IMR-90 (cell line): ENCODE data around the gene AFTPH. TPM values are rescaled to one million over a fixed set of nuclear protein-coding genes. Genes with fewer than 3 reads are reported as not detected.

Experiments
- ATAC-seq: fragments of 200-7000 bp; cut with Tn5 transposase; 2 replicates; pipeline ENCODE4 v1.9.1; 2020; ENCODE audit warnings: low read depth, mild to moderate bottlenecking, moderate library complexity
- BruUV-seq: library from RNA; stranded (reverse); fragments of 400-500 nt; replicated peaks from 2 replicates; lab custom pipeline; 2021; lab: Mats Ljungman, UMichigan
- CTCF ChIA-PET: fragments of 300-600 bp; formaldehyde crosslinking; extraction: SDS; loops from one replicate; lab custom pipeline; 2021; ENCODE audit warnings: antibody characterized with exemption; lab: Yijun Ruan, JAX
- POLR2A ChIA-PET: fragments of 300-600 bp; sonication (Branson Sonifier 250); formaldehyde crosslinking; loops from one replicate; lab custom pipeline; 2022; ENCODE audit warnings: antibody characterized with exemption; ENCODE audit not compliant: unreplicated experiment; lab: Charles Lee
- DNase-seq: peaks from one replicate; pipeline ENCODE4 v3.0.0; 2013
- H2AFZ ChIP-seq: replicated peaks from 2 replicates; pipeline ENCODE3; 2013; ENCODE audit warnings: low read length, mild to moderate bottlenecking; ENCODE audit not compliant: poor library complexity
- H2AK5ac ChIP-seq: 2 replicates; pipeline ENCODE4 v1.6.1; 2013; ENCODE audit warnings: low read depth, low read length, inconsistent platforms
- H2AK9ac ChIP-seq: replicated peaks from 2 replicates; pipeline ENCODE3; 2013; ENCODE audit warnings: mild to moderate bottlenecking, low read depth, low read length, moderate library complexity; ENCODE audit not compliant: poor library complexity
- H2BK120ac ChIP-seq: 2 replicates; pipeline ENCODE4 v1.6.1; 2013; ENCODE audit warnings: low read depth, low read length, inconsistent platforms
- H2BK15ac ChIP-seq: 3 replicates; pipeline ENCODE4 v1.6.1; 2013; ENCODE audit warnings: low read depth, low read length, inconsistent platforms
- H2BK20ac ChIP-seq: 2 replicates; pipeline ENCODE4 v1.6.1; 2013; ENCODE audit warnings: low read depth, mild to moderate bottlenecking, inconsistent platforms, low read length, moderate library complexity
- H2BK5ac ChIP-seq: 2 replicates; pipeline ENCODE4 v1.6.1; 2013; ENCODE audit warnings: mild to moderate bottlenecking, low read depth, low read length, inconsistent platforms; ENCODE audit not compliant: poor library complexity, severe bottlenecking
- H3K14ac ChIP-seq: replicated peaks from 2 replicates; pipeline ENCODE4 v1.6.1; 2013; ENCODE audit warnings: low read depth, low read length, inconsistent platforms
- H3K18ac ChIP-seq: 2 replicates; pipeline ENCODE4 v1.6.1; 2013; ENCODE audit warnings: low read depth, low read length, control low read depth
- H3K23ac ChIP-seq: 2 replicates; pipeline ENCODE4 v1.6.1; 2013; ENCODE audit warnings: low read depth, low read length, inconsistent platforms
- H3K27ac ChIP-seq: 2 replicates; pipeline ENCODE4 v1.5.1; 2013; ENCODE audit warnings: mild to moderate bottlenecking, control low read depth, low read length; ENCODE audit not compliant: insufficient read depth
- H3K27me3 ChIP-seq: 2 replicates; pipeline ENCODE4 v1.6.1; 2013; ENCODE audit warnings: low read length; ENCODE audit not compliant: control insufficient read depth, insufficient read depth
- H3K36me3 ChIP-seq: 2 replicates; pipeline ENCODE4 v1.6.1; 2013; ENCODE audit warnings: low read length, mixed read lengths; ENCODE audit not compliant: control insufficient read depth, insufficient read depth
- H3K4ac ChIP-seq: 2 replicates; pipeline ENCODE4 v1.6.1; 2013; ENCODE audit warnings: low read depth, low read length, inconsistent platforms
- H3K4me1 ChIP-seq: 2 replicates; pipeline ENCODE4 v1.6.1; 2013; ENCODE audit warnings: low read length, mixed read lengths; ENCODE audit not compliant: control insufficient read depth, insufficient read depth
- H3K4me2 ChIP-seq: 2 replicates; pipeline ENCODE4 v1.6.1; 2013; ENCODE audit warnings: low read depth, mild to moderate bottlenecking, control low read depth, low read length, moderate library complexity
- H3K4me3 ChIP-seq: 2 replicates; pipeline ENCODE4 v1.5.1; 2013; ENCODE audit warnings: low read depth, mild to moderate bottlenecking, control low read depth, low read length, moderate library complexity; ENCODE audit not compliant: insufficient read depth
- H3K56ac ChIP-seq: 2 replicates; pipeline ENCODE4 v1.6.1; 2013; ENCODE audit warnings: low read length, inconsistent platforms; ENCODE audit not compliant: insufficient read depth; ENCODE audit errors: extremely low read depth
- H3K79me1 ChIP-seq, 2 experiments: 2 replicates each; pipeline ENCODE4 v1.6.1; 2013; ENCODE audit warnings: low read length in 2 of 2, inconsistent platforms in 1 of 2, low read depth in 1 of 2
- H3K9ac ChIP-seq: 2 replicates; pipeline ENCODE4 v1.6.1; 2013; ENCODE audit warnings: low read depth, low read length, control low read depth
- H3K9me1 ChIP-seq: 2 replicates; pipeline ENCODE4 v1.6.1; 2013; ENCODE audit warnings: low read length, inconsistent platforms; ENCODE audit not compliant: insufficient read depth
- H3K9me3 ChIP-seq: 2 replicates; pipeline ENCODE4 v1.6.1; 2013; ENCODE audit warnings: low read length; ENCODE audit not compliant: control insufficient read depth, insufficient read depth
- H4K20me1 ChIP-seq: 2 replicates; pipeline ENCODE4 v1.6.1; 2013; ENCODE audit warnings: low read length, inconsistent platforms; ENCODE audit not compliant: insufficient read depth
- H4K5ac ChIP-seq: 2 replicates; pipeline ENCODE4 v1.6.1; 2013; ENCODE audit warnings: mild to moderate bottlenecking, low read depth, low read length, control low read depth
- H4K8ac ChIP-seq, 2 experiments: 2 replicates each; pipeline ENCODE4 v1.6.1; 2013; ENCODE audit warnings: low read depth in 2 of 2, low read length in 2 of 2, control low read depth in 1 of 2, inconsistent platforms in 1 of 2
- H4K91ac ChIP-seq: 2 replicates; pipeline ENCODE4 v1.6.1; 2013; ENCODE audit warnings: low read depth, low read length, inconsistent platforms; ENCODE audit not compliant: insufficient read depth
- BHLHE40 ChIP-seq: fragments of 150-350 bp; IDR thresholded peaks from 2 replicates; pipeline ENCODE4 v1.6.1; 2016; ENCODE audit warnings: mild to moderate bottlenecking, low read depth, low read length
- MAFK ChIP-seq: IDR thresholded peaks from 2 replicates; pipeline ENCODE4 v1.6.1; 2012; ENCODE audit warnings: low read depth, low read length, improper control_type of control experiment
- POLR2A ChIP-seq: IDR thresholded peaks from 2 replicates; pipeline ENCODE4 v1.6.1; 2012; ENCODE audit warnings: mild to moderate bottlenecking, low read depth, low read length
- WGBS, 2 experiments: methylation state at CpG; one replicate each; pipeline versions ENCODE4 v1.1.5 to v1.1.7; 2013; ENCODE audit warnings: missing lambda C conversion rate in 2 of 2; ENCODE audit not compliant: insufficient read length in 1 of 2; ENCODE audit errors: extremely low coverage in 2 of 2; 5-methylcytosine and 5-hydroxymethylcytosine counted together
- dilution Hi-C: fragments of 300-500 bp; cut with HindIII; formaldehyde crosslinking; loops from one replicate; pipeline ENCODE4 v1.14.3; 2018; ENCODE audit warnings: low sequenced_read_pairs; ENCODE audit not compliant: unreplicated experiment
- in situ Hi-C: fragments of 300-500 bp; cut with MboI; formaldehyde crosslinking; loops from 3 replicates; pipeline ENCODE4 v1.14.3; 2019; ENCODE audit warnings: low sequenced_read_pairs, inconsistent platforms, mixed read lengths
- intact Hi-C: fragments of 100-400 bp; cut with micrococcal nuclease; formaldehyde crosslinking; loops from 2 replicates; pipeline ENCODE4 v1.10.0; 2022
- polyA plus RNA-seq, 3 experiments: library from polyadenylated mRNA; depleted of rRNA; stranded (reverse); fragments of >200 nt; gene quantifications; 2 replicates each; pipeline ENCODE4 v1.2.3, GENCODE V29; 2012; ENCODE audit warnings: low replicate concordance in 1 of 3
- total RNA-seq: library from RNA; depleted of rRNA; stranded (reverse); fragments of >200 nt; gene quantifications from 2 replicates; pipeline ENCODE4 v1.2.3, GENCODE V29; 2012
- TF ChIP-seq, protein P1 (sequence below): fragments of 150-350 bp; IDR thresholded peaks from 2 replicates; pipeline ENCODE4 v1.6.1; 2017; ENCODE audit warnings: mild to moderate bottlenecking, antibody characterized with exemption, low read length, low read depth
- TF ChIP-seq, protein P2 (sequence below): fragments of 150-350 bp; IDR thresholded peaks from 2 replicates; pipeline ENCODE4 v1.6.1; 2016; ENCODE audit warnings: low read depth, mild to moderate bottlenecking, low read length, moderate library complexity, borderline replicate concordance

AFTPH gene
- total and polyA plus RNA-seq, 2 of the 4 experiments (the other 2 are of a cell fraction), result 9.4 to 19.9 TPM

GRCh38 chr2:64479259-64480117 is 44.6 kb upstream of the AFTPH start:
- no peak overlapping the region for H3K27ac ChIP-seq
- H3K4ac ChIP-seq, result no peak overlapping the region
- no peaks in the 10 kb centered on the region for H3K9me3 ChIP-seq
- ChIA-PET CTCF (interaction anchor here (0.6 to 1.2 kb wide), 2 partner anchors 8 to 420 kb away, joined by 6 to 9 read pairs; no protein-coding TSS in a partner anchor), POLR2A (no interaction called here)
- no peak overlapping the region for H3K4me2 ChIP-seq
- H3K18ac ChIP-seq, result no peak overlapping the region
- H4K5ac ChIP-seq, result no peak overlapping the region
- no peaks in the 10 kb centered on the region for H3K4me1 ChIP-seq
- no peak overlapping the region for H3K9ac ChIP-seq
- no peak overlapping the region for H3K23ac ChIP-seq
- no peak overlapping the region for H2BK120ac ChIP-seq
- no peak overlapping the region for H2AFZ ChIP-seq
- no peak overlapping the region for H4K8ac ChIP-seq
- H4K91ac ChIP-seq, result no peak overlapping the region
- no peak for ATAC-seq
- no peaks in the 10 kb centered on the region for H3K9me1 ChIP-seq
- WGBS, 2 experiments, result 100% methylated on average over 2 of the region's 10 CpGs; no CpG with 5 or more reads in 1 of the 2 experiments
- no peaks in the 10 kb centered on the region for H3K36me3 ChIP-seq
- intact Hi-C loops (no loop called here), dilution Hi-C loops (no loop called here), in situ Hi-C loops (no loop called here)
- TF ChIP-seq, protein P1, sequence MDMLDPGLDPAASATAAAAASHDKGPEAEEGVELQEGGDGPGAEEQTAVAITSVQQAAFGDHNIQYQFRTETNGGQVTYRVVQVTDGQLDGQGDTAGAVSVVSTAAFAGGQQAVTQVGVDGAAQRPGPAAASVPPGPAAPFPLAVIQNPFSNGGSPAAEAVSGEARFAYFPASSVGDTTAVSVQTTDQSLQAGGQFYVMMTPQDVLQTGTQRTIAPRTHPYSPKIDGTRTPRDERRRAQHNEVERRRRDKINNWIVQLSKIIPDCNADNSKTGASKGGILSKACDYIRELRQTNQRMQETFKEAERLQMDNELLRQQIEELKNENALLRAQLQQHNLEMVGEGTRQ, result no peak
- TF ChIP-seq, protein P2, sequence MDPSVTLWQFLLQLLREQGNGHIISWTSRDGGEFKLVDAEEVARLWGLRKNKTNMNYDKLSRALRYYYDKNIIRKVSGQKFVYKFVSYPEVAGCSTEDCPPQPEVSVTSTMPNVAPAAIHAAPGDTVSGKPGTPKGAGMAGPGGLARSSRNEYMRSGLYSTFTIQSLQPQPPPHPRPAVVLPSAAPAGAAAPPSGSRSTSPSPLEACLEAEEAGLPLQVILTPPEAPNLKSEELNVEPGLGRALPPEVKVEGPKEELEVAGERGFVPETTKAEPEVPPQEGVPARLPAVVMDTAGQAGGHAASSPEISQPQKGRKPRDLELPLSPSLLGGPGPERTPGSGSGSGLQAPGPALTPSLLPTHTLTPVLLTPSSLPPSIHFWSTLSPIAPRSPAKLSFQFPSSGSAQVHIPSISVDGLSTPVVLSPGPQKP, result no peak
- TF ChIP-seq POLR2A, result no peak
- TF ChIP-seq BHLHE40, result no peak
- TF ChIP-seq MAFK, result no peak
- H2BK20ac ChIP-seq, result no peak overlapping the region
- no peak overlapping the region for H3K56ac ChIP-seq
- H3K14ac ChIP-seq, result no peak overlapping the region
- H2BK5ac ChIP-seq, result no peak overlapping the region
- H2BK15ac ChIP-seq, result no peak overlapping the region
- no TSS peak for BruUV-seq
- H3K79me1 ChIP-seq, result no peaks in the 10 kb centered on the region
- DNase-seq, result no peak
- H2AK5ac ChIP-seq, result no peak overlapping the region
- peaks cover 50% of the 10 kb centered on the region for H3K27me3 ChIP-seq
- no peak overlapping the region for H3K4me3 ChIP-seq
- H4K20me1 ChIP-seq, result no peaks in the 10 kb centered on the region
- no peak overlapping the region for H2AK9ac ChIP-seq
